Activated CD4-positive, CD25-positive, alpha-beta regulatory T cell treated with anti-CD3 and anti-CD28 coated beads, Interleukin-2, amount 50 U/mL, for 72 hours (primary cell): ENCODE measurements around the gene KBTBD13.
"Not testable (repeated sequence)": the region's sequence is repeated elsewhere in the genome, so short reads cannot be mapped to it uniquely, and the experiment has no call there.

Experiments
- DNase-seq: peaks from one replicate; pipeline ENCODE4 v3.0.0; 2021

Gene KBTBD13

DNA sequence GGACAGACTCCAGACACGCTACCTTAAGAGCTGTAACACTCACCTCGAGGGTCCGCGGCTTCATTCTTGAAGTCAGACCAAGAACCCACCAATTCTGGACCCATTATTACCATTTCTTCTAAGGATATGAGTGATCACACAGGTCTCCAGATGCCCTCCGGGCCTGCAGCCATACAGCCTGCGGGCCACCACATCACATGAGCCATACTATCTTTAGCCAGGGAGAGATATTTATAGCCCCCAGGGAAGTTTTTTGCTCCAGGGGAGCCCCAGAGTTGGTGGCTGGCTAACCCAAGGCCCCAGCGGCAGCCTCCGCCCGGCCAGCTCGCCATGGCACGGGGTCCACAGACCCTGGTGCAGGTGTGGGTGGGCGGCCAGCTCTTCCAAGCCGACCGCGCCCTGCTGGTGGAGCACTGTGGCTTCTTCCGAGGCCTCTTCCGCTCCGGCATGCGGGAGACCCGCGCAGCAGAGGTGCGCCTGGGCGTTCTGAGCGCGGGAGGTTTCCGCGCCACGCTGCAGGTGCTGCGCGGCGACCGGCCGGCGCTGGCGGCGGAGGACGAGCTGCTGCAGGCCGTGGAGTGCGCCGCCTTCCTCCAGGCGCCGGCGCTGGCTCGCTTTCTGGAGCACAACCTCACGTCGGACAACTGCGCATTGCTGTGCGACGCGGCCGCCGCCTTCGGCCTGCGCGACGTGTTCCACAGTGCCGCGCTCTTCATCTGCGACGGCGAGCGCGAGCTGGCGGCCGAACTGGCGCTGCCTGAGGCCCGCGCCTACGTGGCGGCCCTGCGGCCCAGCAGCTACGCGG is at the start of gene KBTBD13:
Gene KBTBD13, plus strand, starts transcription at position 261 of the 805 bp plus-strand sequence. Its CDS starts 70 bp downstream, at position 331.
- DNase-seq, result no peak

DNA sequence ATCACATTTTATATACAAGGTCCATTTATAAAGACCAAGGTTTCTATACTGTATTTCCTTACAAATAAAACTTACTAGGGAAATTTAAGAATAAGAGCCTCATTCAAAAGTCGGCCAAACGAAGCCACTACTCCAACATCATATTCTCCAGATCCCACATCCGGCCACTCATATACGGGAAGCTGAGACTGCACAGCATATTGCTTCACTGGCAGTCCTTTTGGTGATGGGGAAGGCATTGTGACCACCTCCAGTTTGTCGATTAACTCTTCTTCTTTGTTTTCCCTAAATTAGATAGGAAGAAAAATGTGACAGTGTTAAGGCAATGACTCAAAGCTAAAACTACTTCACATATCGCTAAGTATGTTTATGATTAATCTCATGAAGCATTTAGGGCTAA is 49.8 kb upstream of the KBTBD13 start:
- DNase-seq, result no peak

- DNase-seq, result no peak
These were observed 49.0 kb upstream of the KBTBD13 start for GRCh38 chr15:65027593-65027992.

DNA sequence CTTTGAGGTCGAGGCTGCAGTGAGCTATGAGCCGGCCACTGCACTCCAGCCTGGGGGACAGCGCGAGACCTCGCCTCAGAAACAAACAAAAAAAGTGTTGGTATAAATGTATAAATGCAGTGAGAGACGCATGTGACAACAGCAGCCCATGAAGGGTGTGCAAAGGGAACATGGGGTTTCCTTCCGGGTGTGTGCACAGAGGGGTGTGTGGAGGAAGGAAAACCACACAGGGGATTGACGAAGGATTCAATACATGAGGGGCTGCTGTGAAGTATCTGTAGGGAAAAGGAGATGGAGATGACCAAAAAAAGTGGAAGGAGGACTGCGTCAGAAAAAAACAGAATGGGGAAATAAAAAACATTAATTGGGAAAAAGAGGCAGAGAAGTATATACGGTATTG is 48.2 kb upstream of the KBTBD13 start:
- no peak for DNase-seq

- peak; percentile 95 for DNase-seq
These were observed 47.4 kb upstream of the KBTBD13 start, which contains the start of gene MTFMT for GRCh38 chr15:65028921-65029735. MTFMT (minus strand) TSS chr15:65029639; CDS start chr15:65029613, 26 bp downstream.

- no peak for DNase-seq
These were observed 46.8 kb upstream of the KBTBD13 start for GRCh38 chr15:65029736-65030208.

DNA sequence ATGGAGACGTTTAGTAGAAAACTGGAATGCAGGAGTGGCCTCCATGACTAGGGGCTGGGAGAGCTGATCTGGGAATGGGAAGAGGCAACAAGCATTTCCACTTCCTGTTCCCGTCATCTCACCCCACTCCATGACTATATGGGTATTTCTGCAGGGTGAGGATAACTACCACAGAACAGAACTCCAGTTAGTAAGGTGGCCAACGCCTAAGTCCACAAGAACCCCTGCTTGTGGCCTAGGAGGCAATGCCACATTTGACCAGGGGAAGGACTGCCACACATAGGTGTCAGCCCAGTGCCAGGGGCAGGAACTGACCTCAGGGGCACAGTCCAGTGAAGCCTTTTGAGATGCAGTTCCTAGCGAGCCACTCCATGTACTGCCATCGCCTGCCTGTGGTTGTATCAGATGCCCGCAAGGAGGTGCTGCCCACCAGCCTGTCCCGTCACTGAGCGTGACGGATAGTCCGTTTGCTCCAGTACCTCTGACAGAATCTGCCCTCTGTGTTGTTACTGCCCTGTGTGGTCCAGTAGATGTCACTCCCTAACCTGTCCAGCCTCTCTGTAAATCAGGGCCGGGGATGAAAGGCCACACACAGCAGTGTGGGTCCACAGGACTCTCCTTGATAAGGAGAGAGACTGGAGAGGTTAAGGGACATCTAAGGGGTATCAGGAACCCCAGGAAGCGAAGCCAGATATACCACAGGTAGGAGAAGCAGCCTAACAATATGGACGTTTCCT is 43.6 kb upstream of the KBTBD13 start:
- DNase-seq, result no peak

DNA sequence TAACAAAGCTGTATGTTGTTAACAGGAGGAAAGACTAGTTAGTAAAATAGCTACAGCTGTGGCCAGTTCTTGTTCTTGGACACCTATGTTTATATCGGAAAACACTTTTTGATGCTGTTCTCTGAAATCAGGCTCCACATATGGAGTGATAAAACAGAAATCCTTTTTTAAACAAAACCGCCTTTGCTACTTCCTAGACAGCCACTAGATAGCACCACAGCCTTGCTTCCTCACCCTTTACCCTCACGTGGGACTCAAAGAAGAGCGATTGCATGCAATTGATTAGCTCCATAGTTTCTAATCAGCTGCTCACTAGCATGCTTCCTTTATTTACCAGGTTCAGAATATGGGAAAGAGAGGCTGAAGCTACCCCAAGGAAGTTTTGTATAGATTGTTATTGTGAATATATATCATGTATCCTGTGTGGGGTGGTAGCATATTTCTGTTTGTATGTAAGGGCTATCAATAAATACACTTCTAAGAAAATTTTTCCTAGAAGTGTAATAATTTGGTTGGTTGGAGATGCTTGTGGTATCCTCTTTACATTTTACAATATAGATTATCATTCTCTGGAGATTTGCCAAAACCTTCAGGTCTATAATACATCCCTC is 42.8 kb upstream of the KBTBD13 start:
- DNase-seq, result no peak

GRCh38 chr15:65034719-65035118 is 41.8 kb upstream of the KBTBD13 start:
- no peak for DNase-seq

- no peak for DNase-seq
These were observed 39.2 kb upstream of the KBTBD13 start for GRCh38 chr15:65037309-65037708.

DNA sequence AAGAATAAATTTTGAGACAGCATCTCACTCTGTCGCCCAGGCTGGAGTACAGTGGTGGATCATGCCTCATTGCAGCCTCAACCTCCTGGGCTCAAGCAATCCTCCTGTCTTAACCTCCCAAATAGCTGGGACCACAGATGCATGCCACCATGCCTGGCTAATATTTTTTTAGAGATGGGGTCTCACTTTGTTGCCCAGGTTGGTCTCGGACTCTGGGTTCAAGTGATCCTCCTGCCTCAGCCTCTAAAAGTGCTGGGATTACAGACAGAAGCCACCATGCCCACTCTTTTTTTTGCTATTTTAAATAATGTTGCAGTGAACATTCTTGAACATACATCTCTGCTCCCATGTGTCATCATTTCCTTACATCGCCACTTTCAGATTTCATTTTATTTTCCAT is 38.1 kb upstream of the KBTBD13 start:
- DNase-seq, result no peak

- no peak for DNase-seq
These were observed 37.7 kb upstream of the KBTBD13 start for GRCh38 chr15:65038836-65039235.

- no peak for DNase-seq
These were observed 36.1 kb upstream of the KBTBD13 start for GRCh38 chr15:65040461-65040860.

- DNase-seq, result no peak
These were observed 34.8 kb upstream of the KBTBD13 start for GRCh38 chr15:65041787-65042186.

GRCh38 chr15:65042776-65043327 is 33.7 kb upstream of the KBTBD13 start:
- DNase-seq, result no peak

GRCh38 chr15:65044218-65044617 is 32.3 kb upstream of the KBTBD13 start:
- not testable (repeated sequence) for DNase-seq

GRCh38 chr15:65044724-65045481 is 31.6 kb upstream of the KBTBD13 start, which contains the start of gene SLC51B:
SLC51B (plus strand) TSS chr15:65045387; CDS start chr15:65050005, 4,618 bp downstream.
- DNase-seq, result no peak

DNA sequence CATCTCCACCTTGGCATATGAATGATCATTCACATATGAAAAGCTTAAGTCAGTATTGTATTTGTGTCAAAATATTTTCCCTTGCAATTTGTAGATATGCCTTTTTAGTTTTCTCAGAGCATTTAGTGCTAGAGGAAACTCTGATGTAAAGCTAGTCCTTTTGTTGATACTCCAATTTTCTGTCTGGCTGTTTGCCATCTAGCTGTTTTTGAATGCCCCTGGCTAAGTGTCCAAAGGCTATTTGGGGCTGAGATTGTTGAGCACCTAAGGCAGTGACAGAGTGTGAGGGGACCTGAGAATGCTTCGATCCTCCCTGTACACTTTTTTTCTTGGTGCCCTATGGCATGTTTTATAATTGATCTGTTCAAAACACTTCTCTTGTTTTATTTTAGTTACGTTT is 28.3 kb upstream of the KBTBD13 start:
- DNase-seq, result no peak

- DNase-seq, result peak; percentile 85
These were observed 27.1 kb upstream of the KBTBD13 start for GRCh38 chr15:65049418-65049840.

GRCh38 chr15:65050270-65050669 is 26.3 kb upstream of the KBTBD13 start:
- DNase-seq, result no peak

GRCh38 chr15:65051266-65051665 is 25.3 kb upstream of the KBTBD13 start:
- no peak for DNase-seq
